Activated gamma-delta T cell treated with anti-CD3 and anti-CD28 coated beads, Interleukin-2, amount 50 U/mL, for 16 hours (primary cell): ENCODE measurements around the gene EME1.
"Not testable (repeated sequence)": the region's sequence is repeated elsewhere in the genome, so short reads cannot be mapped to it uniquely, and the experiment has no call there.

Experiments
- DNase-seq: peaks from one replicate; pipeline ENCODE4 v3.0.0-alpha.2; 2020; ENCODE audit warnings: low read depth

Gene EME1

GRCh38 chr17:50372758-50373556, at the start of gene EME1, which contains the start of gene MRPL27:
TSS of gene EME1 (plus strand) at chr17:50373229. CDS start at chr17:50375209, 1,980 bp downstream.
TSS of gene MRPL27 (minus strand) at chr17:50373184. CDS start at chr17:50373170, 14 bp downstream.
- DNase-seq: peak; percentile 74

DNA sequence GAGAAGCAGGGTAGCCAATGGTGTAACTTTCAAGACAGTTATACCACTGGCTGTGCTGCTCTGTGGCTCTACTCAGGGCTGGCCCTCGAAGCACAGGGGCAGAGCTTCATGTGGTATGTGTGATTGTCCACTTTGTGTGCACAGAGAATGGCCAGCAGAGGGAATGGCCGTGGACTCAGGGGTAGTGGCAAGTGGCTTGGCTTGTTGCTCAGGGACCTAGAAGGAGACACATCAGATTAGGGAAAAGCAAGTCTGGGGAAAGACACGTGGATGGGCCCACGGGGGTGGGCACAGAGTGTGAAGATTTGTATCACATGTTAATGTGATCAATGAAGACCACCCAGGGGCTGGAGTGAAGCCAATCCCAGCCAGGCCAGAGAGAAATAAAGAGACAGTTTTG, 47.1 kb upstream of the EME1 start:
- DNase-seq: no peak

DNA sequence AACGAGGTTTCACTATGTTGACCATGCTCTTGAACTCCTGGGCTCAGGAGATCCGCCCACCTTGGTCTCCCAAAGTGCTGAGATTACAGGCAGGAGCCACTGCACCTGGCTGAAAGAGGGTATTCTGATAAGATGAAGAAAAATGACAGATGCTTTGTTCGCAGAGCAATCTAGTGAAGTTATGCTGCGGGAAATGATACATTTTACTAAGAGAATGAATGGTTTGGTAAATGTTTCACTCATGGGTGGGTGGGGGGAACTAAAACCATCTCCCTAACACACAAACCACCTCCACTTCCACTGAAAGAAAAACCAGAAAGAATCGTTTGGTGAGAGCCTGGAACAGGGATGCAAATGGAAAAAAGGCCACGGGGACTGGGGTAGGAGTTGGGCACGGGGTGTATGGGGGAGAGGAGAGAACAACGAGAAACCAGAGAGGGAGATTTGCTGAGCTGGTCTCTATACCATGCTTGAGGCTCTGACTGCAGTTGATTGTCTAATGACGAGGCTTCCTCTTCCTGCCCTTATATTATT, 46.1 kb upstream of the EME1 start:
- DNase-seq: no peak

DNA sequence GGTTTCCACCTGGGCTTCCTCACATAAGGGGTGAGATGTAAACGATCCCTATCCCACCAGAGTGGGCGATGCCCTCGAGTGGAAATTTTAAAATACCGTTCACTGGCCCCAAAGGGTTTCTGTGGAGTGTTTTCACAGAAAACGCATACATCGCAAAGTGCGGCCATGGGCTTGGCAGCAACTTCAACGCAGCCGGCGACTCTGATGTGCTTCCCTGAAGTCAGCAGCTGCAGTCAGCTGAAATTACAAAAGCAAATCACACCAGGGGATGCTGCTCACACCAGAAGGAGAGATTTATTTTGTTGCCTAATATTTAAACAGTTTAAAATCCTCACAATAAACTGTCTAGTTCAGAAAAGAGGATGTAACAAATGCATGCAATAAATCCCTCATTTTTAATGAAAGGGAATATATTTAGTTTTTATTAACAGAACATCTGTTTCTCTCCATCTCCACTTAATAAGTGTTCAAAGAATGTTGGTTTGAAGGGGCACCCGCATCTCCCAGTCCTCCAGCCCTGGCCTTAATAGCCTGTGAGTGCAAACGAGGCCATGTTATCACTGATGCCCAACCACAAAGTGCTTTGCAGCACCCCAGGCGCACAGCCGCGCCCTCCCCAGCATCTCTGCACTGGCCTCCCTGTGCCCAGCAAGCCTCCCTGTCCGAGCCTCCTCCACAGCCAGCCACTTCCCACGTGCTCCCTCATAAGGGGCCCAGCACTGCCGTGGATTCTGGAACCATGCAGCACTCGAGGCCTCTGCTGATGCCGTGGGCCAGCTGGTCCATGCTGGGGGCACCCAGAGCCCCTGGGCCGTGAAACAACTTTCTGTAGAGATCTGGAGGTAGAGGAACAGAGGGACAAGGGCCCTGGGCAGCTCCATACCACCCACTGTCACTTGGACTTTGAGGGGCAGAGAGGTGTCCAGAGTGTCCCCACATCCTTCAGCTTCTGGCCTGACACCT, 44.4 kb upstream of the EME1 start:
- no peak for DNase-seq

- DNase-seq: no peak
Observed at GRCh38 chr17:50329716-50330115, 43.3 kb upstream of the EME1 start.

GRCh38 chr17:50330151-50330775, 42.8 kb upstream of the EME1 start:
- no peak for DNase-seq

- DNase-seq: no peak
Observed at GRCh38 chr17:50331085-50331791, 41.8 kb upstream of the EME1 start.

GRCh38 chr17:50332196-50332595, 40.8 kb upstream of the EME1 start:
- DNase-seq: no peak

GRCh38 chr17:50333291-50334057, 39.6 kb upstream of the EME1 start:
- DNase-seq: not testable (repeated sequence)

DNA sequence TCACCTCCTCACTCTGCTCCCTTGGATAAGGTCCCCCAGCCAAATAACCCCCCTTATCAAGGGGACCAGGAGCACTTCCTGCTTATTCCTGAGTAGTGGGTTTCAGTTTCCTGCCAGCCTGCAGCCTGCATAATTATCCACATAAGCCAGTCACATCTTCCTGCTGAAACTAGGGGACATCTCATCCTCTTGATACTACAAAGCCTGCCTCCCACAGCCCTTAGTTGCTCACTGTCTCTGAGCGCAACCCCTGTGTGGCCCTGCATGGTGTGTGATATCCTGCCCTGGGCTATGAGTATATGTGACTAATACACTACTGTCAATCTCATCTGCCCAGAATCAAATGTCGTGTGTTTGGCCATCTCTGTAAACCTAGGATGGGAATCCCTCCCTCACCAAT, 35.1 kb upstream of the EME1 start:
- DNase-seq: no peak

GRCh38 chr17:50338645-50339044, 34.4 kb upstream of the EME1 start:
- no peak for DNase-seq

- DNase-seq: no peak
Observed at GRCh38 chr17:50339381-50339780, 33.6 kb upstream of the EME1 start.

DNA sequence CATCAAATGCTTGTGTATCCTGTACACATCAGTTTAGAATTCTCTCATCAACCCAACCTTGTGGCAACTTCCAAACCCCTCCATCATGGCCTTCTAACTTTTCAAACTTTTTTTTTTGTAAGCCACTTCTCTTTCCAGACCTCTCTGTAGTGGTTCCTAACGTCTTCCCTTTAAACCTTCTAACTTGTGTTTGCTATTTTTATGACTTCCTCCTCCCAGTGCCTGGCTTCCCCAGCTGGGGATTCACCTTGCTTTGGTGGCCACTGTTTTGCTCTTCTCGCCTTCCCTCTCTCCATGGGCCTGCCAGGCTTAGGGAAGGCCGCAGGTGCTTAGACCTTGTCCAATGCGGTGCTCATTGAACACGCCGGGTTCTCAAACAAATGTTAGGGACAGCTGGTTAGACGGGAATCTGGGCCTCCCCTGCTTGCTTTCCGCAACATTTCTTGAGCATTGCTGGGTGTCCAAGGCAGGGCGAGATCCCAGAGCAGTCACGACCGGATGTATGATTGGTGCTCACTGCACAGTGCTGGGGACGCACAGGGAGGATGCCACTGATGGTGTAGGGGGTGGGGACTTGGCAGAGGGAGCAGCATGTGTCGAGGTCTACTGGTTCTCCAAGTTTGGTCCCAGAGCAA, 28.2 kb upstream of the EME1 start:
- DNase-seq: no peak

DNA sequence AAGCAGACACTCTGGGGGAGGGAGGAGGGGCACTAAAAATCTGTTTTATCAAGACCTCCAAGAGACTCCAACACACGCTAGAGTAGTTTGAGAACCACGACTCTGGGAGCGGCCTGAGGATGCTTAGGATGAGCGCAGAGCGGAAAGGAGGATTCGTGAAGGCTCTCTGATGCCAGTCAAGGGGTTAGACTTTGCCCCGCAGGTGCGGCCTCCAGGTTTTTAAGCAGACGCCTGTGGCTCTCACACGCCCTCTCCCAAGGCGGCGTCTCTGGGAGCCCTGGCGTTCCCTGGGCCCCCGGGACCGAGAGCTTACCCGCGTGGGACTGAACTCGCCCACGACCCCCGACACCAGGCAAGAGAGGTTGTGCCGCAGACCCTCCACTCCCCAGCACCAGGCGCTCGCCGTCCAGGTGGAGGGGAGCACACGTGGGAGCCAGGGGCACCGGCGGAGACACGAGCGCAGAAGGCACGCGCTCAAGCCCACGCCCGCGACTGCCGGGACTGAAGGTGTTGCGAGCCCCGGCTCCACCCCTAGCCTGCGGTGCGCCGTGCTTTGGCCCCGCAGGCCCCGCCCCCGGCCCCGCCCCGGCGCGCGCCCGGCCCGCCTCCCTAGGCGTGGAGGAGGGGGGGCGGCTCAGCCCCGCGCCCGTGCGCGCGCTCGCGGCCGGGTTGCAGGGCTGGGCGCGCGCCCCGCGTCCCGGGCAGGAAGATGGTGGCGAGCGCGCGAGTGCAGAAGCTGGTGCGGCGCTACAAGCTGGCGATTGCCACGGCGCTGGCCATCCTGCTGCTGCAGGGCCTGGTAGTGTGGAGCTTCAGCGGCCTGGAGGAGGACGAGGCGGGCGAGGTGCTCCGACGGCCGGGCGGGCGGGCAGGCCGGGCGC, 27.4 kb upstream of the EME1 start, which contains the start of gene XYLT2:
XYLT2 (plus strand) TSS at position 695 of the 881 bp plus-strand sequence; CDS start at position 710, 15 bp downstream.
- peak; percentile 86 for DNase-seq

- DNase-seq: peak; percentile 30
Observed at GRCh38 chr17:50346313-50347116, 26.5 kb upstream of the EME1 start.

GRCh38 chr17:50347117-50347893, 25.7 kb upstream of the EME1 start:
- DNase-seq: no peak

GRCh38 chr17:50347894-50348291, 25.1 kb upstream of the EME1 start:
- no peak for DNase-seq
